Stimulated activated CD8-positive, alpha-beta memory T cell treated with anti-CD3 and anti-CD28 coated beads, Interleukin-4, amount 100 ng/mL, for 48 hours (primary cell): Measurements from ENCODE around the gene GNPTAB.
"Not testable (repeated sequence)": the region's sequence is repeated elsewhere in the genome, so short reads cannot be mapped to it uniquely, and the experiment has no call there.

Experiments used
- DNase-seq: peaks from one replicate; pipeline ENCODE4 v3.0.0-alpha.2; 2020

The GNPTAB gene

DNA sequence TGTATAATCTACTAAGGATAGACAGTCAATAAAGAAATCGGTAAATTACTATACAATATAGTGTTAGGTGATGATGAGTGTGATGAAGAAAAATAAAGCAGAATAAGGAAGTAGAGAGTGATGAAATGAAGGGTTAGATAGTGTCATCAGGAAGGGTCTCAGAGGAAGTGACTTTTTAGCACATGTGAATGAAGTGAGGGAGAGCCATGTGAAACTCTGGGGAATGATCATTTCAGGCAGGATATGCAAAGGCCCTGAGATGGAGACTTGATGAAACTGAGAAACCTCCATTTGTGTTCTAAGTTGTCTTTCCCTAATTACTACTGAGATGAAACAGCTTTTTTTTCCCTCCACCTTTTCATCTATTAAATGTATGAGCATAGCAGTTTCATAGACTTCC lies 19.4 kb upstream of the GNPTAB start:
- no peak for DNase-seq

DNA sequence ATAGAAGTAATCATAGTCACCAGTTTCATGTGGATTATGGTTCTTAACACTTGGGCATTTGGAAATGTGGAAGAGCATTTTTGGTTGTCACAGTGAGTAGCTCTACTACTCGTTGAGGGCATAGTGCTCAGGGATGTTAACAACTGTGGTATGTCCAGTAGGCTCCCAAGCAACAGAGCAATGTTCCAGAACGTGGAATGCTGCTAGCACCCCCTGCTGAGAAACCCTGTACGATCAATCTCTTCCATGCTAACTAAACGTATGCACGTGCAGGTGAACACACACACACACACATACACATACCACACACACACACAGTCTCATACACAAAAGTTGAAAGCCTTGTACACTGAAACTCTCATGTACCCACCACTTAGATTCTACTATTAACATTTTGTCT lies 16.6 kb upstream of the GNPTAB start:
- DNase-seq = no peak

GRCh38 chr12:101845137-101845711 lies 14.5 kb upstream of the GNPTAB start:
- DNase-seq = no peak

GRCh38 chr12:101841069-101841468 lies 10.3 kb upstream of the GNPTAB start:
- DNase-seq = no peak

DNA sequence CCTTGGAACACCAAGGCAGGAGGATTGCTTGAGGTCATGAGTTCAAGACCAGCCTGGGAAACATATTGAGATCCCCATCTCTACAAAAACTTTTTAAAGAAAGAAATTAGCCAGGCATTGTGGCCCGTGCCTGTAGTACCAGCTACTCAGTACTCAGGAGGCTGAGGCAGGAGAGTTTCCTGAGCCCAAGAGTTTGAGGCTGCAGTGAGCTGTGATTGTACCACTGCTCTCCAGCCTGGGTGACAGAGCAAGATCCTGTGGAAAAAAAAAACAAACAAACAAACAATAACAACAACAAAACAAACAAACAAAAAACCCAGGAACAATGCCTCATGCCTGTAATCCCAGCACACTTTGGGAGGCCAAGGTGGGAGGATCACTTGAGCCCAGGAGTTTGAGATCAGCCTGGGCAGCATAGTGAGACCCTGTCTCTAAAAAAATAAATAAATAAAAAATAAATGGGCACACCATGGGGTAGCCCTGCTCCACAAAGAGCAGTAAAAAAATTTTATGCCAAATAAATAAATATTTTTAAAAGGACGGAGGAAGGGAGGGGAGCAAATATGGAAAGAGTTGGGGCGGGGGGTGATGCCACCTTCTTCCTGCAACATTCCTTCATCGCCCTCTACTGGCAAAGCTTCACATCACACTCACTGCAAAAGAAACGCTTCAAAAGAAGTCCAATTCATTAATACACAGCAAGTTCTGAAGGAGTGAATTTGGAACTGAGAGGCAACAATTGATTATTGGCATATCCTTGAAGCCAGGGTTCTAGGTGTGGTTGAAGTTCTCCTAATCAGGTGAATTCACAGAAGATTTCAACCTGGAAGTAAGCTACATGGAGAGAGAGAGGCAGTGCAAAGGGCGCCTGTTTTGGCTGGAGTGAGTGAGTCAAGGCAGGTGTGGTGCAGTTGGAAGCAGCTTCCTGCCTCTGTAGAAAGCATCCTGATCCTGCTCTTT lies 8.8 kb upstream of the GNPTAB start:
- DNase-seq = peak; percentile 80

GRCh38 chr12:101838628-101839323 lies 8.0 kb upstream of the GNPTAB start:
- DNase-seq = no peak

DNA sequence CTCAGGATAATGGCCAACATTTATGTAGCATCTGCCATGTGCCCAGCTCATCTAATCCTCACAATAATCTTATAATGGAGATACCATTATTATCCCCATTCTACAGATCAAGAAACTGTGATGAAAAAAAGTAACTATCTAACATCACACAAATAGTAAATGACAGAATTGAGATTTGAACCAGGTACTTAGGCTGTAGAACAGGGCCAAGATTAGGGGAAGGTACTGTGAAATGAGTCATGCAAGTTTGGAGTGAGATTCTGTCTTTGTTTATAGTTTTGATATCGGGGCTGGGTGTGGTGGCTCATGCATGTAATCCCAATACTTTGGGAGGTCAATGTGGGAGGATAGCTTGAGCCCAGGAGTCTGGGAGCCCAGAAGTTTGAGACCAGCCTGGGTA lies 1.3 kb upstream of the GNPTAB start:
- DNase-seq = no peak

DNA sequence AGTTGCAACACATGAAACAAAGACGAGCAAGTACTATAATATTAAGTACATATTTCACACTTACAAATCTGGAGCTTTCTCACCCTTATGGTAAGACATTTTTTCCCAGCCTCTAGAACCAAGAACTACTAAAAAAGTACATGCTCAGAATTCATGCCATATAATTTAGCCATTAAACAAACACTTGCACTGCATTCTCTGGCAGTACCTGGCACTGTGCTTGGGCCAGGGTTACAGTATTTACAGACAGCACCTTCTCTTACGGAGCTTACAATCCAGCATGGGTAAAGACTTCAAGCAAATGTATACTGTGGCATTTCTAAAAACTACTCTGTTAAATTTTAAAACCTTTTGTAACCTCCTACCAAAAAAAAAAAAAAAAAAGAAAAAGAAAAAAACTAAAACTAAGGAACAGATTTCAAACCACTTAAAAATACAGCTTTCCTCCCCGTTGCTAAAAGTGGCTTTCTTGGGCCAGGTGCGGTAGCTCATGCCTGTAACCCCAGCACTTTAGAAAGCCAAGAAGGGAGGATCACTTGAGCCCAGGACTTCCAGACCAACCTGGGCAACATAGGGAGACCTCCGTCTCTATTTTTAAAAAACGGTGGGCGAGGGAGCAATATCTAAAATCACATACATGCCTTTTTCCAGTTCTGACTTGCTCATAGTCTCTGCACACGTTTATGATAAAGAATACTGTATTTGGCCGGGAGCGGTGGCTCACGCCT lies 956 bp downstream of the GNPTAB start:
- no peak for DNase-seq

- no peak for DNase-seq
Observed at GRCh38 chr12:101828463-101829196, 2.1 kb downstream of the GNPTAB start.

- DNase-seq = no peak
Observed at GRCh38 chr12:101826766-101827368, 3.9 kb downstream of the GNPTAB start.

DNA sequence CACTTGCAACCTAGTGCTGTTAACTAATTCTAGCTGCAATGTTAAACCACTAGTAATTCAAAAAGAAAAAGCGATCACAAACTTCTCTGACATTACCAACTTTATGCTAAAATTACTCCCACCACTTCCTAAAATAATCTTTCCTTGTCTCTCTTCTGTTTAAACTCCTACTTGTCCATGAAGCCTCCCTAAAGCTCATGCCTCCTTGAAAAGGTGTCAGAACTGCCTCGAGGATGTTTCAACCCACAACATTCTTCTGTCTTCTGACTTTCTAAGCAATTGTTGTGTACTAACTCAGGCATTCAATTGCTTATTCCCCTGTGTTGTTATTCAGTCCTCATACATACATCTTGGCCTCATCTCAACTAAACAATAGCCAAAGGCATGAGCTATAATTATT lies 5.9 kb downstream of the GNPTAB start:
- no peak for DNase-seq

DNA sequence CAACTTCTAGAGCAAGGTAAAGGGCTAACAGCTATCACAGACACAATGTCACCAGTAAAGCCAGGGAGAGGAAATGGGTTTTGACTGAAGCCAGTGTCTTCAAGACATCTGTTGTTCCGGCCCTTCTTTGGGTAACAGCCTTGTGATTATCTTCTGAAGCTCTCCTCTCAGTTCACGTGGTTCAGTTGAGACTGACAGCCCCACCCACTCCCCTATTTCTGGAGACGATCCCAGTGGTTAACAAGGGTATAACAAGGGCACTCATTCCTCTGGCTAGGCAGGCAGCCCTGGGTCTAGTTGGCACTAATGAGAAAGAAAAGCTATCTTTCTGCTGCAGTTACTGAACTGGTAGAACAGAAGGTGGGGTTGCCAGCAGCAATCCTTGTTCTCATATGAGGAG lies 6.9 kb downstream of the GNPTAB start:
- peak; percentile 65 for DNase-seq

GRCh38 chr12:101823039-101823438 lies 7.7 kb downstream of the GNPTAB start:
- DNase-seq = no peak

GRCh38 chr12:101819467-101819866 lies 11.3 kb downstream of the GNPTAB start:
- no peak for DNase-seq

DNA sequence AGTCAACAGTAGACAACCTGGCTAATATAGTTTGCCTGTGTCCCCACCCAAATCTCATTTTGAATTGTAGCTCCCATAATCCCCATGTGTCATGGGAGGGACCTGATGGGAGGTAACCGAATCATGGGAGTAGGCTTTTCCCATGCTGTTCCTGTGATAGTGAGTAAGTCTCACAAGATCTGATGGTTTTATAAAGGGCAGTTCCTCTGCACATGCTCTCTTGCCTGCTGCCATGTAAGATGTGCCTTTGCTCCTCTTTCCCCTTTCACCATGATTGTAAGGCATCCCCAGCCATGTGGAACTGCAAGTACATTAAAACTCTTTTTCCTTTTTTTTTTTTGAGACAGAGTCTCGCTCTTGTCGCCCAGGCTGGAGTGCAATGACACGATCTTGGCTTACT lies 12.1 kb downstream of the GNPTAB start:
- not testable (repeated sequence) for DNase-seq

DNA sequence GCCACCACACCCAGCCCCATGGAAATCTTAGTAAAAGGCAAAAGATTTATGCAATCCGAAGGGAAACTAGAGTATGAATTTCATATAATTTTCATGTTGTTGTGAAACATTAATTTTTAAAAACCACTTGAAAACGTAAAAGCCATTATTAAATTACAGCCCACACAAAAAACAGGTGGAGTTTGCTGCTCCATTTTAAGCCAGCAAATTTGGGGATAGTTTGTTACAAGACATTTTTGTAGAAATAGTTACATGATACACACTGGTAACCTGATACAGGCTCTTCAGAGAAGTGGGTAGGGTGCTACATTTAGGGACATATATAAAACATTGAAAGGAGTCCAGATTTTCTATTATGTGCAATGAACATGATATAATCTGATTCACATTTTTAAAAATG lies 17.6 kb downstream of the GNPTAB start:
- DNase-seq = no peak

DNA sequence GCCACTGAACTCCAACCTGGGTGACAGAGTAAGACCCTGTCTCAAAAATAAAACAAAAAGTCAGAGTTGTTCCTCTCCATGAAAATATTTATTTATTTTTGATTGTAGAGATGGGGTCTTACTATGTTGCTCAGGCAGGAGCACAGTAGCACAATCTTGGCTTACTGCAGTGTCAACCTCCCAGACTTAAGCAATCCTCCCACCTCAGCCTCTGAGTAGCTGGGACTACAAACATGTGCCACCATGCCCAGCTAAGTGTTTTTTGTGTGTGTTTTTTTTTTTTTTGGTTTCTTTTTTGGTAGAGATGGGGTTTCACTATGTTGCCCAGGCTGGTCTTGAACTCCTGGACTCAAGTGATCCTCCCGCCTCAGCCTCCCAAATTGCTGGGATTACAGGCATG lies 18.0 kb downstream of the GNPTAB start:
- DNase-seq = not testable (repeated sequence)

- not testable (repeated sequence) for DNase-seq
Observed at GRCh38 chr12:101811342-101811741, 19.4 kb downstream of the GNPTAB start.

GRCh38 chr12:101809208-101809607 lies 21.6 kb downstream of the GNPTAB start:
- no peak for DNase-seq

- no peak for DNase-seq
Observed at GRCh38 chr12:101806265-101806664, 24.5 kb downstream of the GNPTAB start.

DNA sequence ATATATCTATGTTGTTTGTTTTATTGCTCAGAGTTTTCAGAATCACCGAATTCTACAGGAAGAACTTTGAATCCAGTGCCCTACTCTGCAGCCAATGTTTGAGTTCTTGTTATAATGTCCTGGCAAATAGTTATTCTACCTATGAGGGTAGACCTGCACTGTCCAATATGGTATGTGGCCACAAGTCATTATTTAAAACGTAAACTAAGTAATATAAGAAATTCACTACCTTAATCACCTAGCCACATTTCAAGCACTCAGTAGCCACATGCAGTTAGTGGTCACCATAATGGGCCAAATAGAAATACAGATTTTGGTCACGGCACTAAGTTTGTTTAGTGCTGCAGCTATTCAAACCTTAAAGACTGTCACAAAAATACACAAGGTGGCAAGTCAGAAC lies 26.4 kb downstream of the GNPTAB start:
- DNase-seq = no peak

DNA sequence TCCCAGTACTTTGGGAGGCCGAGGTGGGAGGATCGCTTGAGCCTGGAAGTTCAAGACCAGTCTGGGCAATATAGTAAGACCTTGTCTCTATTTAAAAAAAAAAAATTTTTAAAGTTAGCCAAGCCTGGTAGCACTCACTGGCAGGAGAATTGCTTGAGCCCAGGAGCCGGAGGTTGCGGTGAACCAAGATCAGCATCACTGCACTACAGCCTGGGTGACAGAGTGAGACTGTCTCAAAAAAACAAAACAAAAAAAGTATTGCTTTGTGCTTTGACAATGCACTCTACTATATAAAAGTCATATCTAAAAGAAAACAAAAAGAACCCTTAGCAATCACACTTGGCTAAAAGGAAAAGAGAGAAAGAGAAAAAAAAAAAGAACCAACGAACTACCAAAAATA lies 26.8 kb downstream of the GNPTAB start:
- DNase-seq = no peak
